Body of pancreas (tissue), 4 donors: ENCODE measurements around the gene USP6NL. TPM values are rescaled to one million over a fixed set of nuclear protein-coding genes. Genes with fewer than 3 reads are reported as not detected.
"Not testable (repeated sequence)": the region's sequence is repeated elsewhere in the genome, so short reads cannot be mapped to it uniquely, and the experiment has no call there.

ENCODE experiments used
- ATAC-seq: fragments of 150-250 bp; one replicate; pipeline ENCODE4 v1.9.1; 2016
- DNase-seq, 4 donors: peaks; one replicate each; pipeline ENCODE4 v3.0.0-alpha.2; 2019
- H3K27ac ChIP-seq, 4 donors: fragments of 200-600 bp; sonication (generic); 1 replicate in 3 of 4; 2 replicates in 1 of 4; pipeline versions ENCODE4 v1.5.1 to v1.6.1; 2016 to 2019; ENCODE audit warnings: mild to moderate bottlenecking in 1 of 4, mixed read lengths in 1 of 4, moderate library complexity in 1 of 4
- H3K27me3 ChIP-seq, 2 donors: fragments of 200-600 bp; sonication (generic); one replicate each; pipeline ENCODE4 v1.6.0; 2016; ENCODE audit warnings: mild to moderate bottlenecking in 1 of 2
- H3K36me3 ChIP-seq, 2 donors: fragments of 200-600 bp; sonication (generic); replicated peaks in 1 of 2; 2 replicates each; pipeline ENCODE4 v1.5.1; 2016; ENCODE audit warnings: low read depth in 2 of 2; ENCODE audit not compliant: insufficient read depth in 1 of 2
- H3K4me1 ChIP-seq: fragments of 200-600 bp; sonication (generic); one replicate; pipeline ENCODE4 v1.6.0; 2016
- H3K4me3 ChIP-seq, 2 donors: fragments of 200-600 bp; sonication (generic); 1 replicate in 1 of 2; 2 replicates in 1 of 2; pipeline ENCODE4 v1.5.1; 2016 to 2019
- H3K9me3 ChIP-seq, 3 donors: fragments of 200-600 bp; sonication (generic); 1 replicate in 2 of 3; 2 replicates in 1 of 3; pipeline ENCODE4 v1.5.1; 2016
- POLR2A ChIP-seq, 3 donors: fragments of 450-650 bp; IDR thresholded peaks; one replicate each; pipeline ENCODE4 v1.6.1; 2016; ENCODE audit warnings: antibody characterized with exemption in 3 of 3, mild to moderate bottlenecking in 2 of 3
- WGBS, 2 donors: methylation state at CpG; one replicate each; pipeline ENCODE4 v1.1.5; 2017; 5-methylcytosine and 5-hydroxymethylcytosine counted together
- intact Hi-C: fragments of 100-400 bp; cut with DNase I; formaldehyde crosslinking; loops from one replicate; pipeline ENCODE4 v1.15.1; 2023
- total RNA-seq, 2 donors: library from RNA; depleted of rRNA; stranded (reverse); fragments of >200 nt; gene quantifications; one replicate each; pipeline ENCODE4 v1.1.0, GENCODE V29; 2016
- TF ChIP-seq, protein P1 (sequence below), 7 experiments: fragments of 450-650 bp in 4 of 7; fragments of 200-600 bp in 3 of 7; sonication (generic) in 3 of 7; IDR thresholded peaks; one replicate each; pipeline ENCODE4 v1.5.1; 2016 to 2019; ENCODE audit warnings: antibody characterized with exemption in 7 of 7

The USP6NL gene
- total RNA-seq, 2 donors from 2014 or later, result 13.7 to 16.8 TPM

DNA sequence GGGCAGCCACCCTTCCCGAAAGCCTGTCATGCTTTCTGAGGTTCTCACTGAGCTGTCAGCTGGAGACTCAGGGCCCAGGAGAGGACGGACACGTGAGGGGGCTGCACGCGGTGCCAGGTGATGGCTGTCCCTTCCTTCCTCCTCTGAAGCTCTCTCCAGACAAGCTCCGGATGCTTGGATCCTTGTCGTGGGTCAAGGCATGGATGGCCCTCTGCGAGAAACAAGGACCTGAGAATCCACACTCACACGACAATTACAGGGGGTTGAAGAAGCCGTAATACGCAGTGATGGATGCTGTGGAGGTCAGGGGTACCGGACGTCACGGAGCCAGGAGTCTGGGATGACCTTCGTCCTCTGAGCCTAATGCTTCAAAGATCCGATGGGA lies 170.3 kb downstream of the USP6NL start:
- H3K4me3 ChIP-seq, result no peak overlapping the region
- intact Hi-C loops, result no loop called here
- DNase-seq (no peak), ATAC-seq (no peak)
- no peaks in the 10 kb centered on the region for H3K36me3 ChIP-seq
- H3K4me1 ChIP-seq, result no peaks in the 10 kb centered on the region
- 74 to 80% methylated on average over 16 of the region's 16 CpGs for whole genome bisulfite sequencing, 2 donors
- H3K9me3 ChIP-seq, result no peaks in the 10 kb centered on the region
- H3K27me3 ChIP-seq, result no peaks in the 10 kb centered on the region
- TF ChIP-seq, protein P1, sequence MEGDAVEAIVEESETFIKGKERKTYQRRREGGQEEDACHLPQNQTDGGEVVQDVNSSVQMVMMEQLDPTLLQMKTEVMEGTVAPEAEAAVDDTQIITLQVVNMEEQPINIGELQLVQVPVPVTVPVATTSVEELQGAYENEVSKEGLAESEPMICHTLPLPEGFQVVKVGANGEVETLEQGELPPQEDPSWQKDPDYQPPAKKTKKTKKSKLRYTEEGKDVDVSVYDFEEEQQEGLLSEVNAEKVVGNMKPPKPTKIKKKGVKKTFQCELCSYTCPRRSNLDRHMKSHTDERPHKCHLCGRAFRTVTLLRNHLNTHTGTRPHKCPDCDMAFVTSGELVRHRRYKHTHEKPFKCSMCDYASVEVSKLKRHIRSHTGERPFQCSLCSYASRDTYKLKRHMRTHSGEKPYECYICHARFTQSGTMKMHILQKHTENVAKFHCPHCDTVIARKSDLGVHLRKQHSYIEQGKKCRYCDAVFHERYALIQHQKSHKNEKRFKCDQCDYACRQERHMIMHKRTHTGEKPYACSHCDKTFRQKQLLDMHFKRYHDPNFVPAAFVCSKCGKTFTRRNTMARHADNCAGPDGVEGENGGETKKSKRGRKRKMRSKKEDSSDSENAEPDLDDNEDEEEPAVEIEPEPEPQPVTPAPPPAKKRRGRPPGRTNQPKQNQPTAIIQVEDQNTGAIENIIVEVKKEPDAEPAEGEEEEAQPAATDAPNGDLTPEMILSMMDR (IDR thresholded peaks at IDR 0.05), result no peak
- no peak for TF ChIP-seq POLR2A (IDR thresholded peaks at IDR 0.05)
- H3K27ac ChIP-seq, result no peak overlapping the region

DNA sequence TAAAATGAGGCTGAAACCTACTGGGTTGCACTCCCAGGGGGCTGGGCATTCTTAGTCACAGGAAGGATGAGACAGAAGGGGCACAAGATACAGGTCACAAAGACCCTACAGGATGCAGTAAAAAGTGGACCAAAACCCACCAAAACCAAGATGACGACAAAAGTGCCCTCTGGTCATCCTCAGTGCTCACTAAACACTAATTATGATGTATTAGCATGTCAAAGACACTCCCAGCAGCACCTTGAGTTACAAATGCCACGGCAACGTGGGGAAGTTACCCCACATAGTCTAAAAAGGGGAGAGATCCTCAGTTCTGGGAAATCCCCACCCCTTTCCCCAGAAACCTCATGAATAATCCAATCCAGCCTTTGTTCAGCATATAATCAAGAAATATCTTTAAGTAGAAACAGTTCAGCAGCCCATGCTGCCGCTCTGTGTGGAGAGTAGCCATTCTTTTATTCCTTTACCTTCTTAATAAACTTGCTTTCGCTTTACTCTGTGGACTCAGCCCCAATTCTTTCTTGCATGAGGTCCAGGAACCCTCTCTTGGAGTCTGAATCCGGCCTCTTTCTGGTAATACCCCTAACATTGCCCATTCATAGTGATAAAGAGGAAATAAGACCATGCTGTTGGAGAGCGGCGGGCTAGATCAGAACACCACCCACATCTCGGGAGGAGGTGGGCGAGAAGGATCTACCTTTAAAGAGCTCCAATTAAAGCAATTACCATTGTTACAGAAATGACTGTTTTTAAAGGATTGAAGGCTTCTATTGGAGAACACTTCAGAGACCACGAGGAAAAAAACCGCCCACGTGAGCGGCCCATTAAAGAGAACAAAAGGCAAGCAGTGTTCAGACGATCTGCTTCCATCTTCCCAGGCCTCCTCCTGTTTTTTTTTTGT lies 170.9 kb downstream of the USP6NL start:
- Histone ChIP-seq H3K4me1 (no peaks in the 10 kb centered on the region), H3K27ac (no peak overlapping the region), H3K4me3 (no peak overlapping the region), H3K36me3 (no peaks in the 10 kb centered on the region), H3K9me3 (no peaks in the 10 kb centered on the region), H3K27me3 (no peaks in the 10 kb centered on the region)
- no peak for DNase-seq
- WGBS, 2 donors, result 72 to 76% methylated on average over 15 of the region's 15 CpGs
- TF ChIP-seq, protein P1 (IDR thresholded peaks at IDR 0.05), result no peak
- TF ChIP-seq POLR2A (IDR thresholded peaks at IDR 0.05), result no peak
- no peak for ATAC-seq
- intact Hi-C loops, result no loop called here

DNA sequence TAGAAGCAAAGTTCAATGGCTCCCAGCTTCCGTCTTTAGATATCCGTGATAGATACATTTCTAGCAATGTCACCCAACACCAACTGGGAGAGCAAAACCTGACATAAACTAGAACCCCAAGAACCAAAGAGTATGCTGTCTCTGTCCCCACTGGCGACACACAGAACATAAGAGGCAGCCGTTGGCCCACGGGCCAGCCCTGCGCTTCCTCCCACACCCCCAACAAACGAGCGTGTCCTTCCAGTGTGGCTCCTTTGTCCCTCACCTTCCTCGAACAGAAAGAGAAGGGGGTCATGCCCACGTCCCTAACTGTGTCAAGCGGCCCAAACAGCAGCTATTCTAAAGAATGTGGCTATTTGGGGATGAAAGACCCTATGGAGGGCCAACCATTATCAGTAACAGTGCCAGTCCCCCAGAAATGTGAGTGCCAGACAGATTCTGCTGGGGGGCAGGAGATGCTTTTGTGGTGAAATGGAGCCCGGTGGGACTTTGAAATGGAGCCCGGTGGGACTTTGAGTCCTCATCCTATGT lies 171.9 kb downstream of the USP6NL start:
- TF ChIP-seq, protein P1 (IDR thresholded peaks at IDR 0.05), result no peak

DNA sequence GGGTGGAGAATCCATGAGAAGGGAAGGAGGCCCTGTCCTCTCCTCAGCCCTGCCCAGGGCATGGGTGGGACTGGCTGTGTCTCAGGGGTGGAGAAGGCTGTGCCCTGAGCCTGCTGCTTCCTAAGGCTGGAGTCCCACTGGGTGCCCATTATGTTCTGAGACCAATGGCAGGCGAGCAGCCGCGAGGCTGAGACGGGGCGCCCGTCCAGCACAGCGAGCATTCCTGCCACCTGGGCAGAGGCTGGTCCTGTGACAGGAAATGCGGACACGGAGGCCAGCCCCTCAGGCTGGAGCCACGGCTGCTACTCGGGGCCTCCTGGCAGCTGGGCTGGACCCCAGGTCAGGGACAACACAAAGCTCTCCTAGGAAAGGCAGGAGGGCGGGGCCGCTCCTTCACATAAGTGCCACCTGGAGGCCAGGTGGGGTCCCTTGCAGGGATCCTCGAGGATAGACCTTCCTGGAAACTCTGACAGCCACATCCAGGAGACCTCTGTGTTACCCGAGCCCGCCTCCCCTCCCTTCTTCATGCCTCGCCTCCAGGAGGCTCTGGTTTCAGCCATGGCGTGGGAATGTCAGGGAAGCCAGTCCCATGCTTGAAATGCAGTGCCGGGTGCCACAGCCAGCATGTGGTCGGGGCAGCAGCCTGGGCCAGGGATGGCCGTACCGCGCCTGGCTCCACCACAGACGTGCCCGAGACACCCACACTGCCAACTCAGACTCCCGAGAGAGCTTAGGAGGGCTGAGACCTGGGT lies 173.9 kb downstream of the USP6NL start:
- Histone ChIP-seq H3K36me3 (no peaks in the 10 kb centered on the region), H3K4me3 (no peak overlapping the region), H3K27me3 (no peaks in the 10 kb centered on the region), H3K9me3 (no peaks in the 10 kb centered on the region), H3K27ac (no peak overlapping the region), H3K4me1 (no peaks in the 10 kb centered on the region)
- WGBS, 2 donors, result 60 to 72% methylated on average over 4 to 19 of the region's 26 CpGs
- TF ChIP-seq, protein P1 (IDR thresholded peaks at IDR 0.05), result no peak
- ATAC-seq, result no peak
- intact Hi-C loops, result no loop called here
- DNase-seq, result no peak

More for the DNA sequence above, 171.9 kb downstream of the USP6NL start:
- ATAC-seq, result no peak
- H3K4me3 ChIP-seq, result no peak overlapping the region
- H3K9me3 ChIP-seq, result no peaks in the 10 kb centered on the region
- H3K4me1 ChIP-seq, result no peaks in the 10 kb centered on the region
- 69 to 85% methylated on average over 13 of the region's 13 CpGs for WGBS, 2 donors
- intact Hi-C loops, result no loop called here
- DNase-seq, result no peak
- H3K27ac ChIP-seq, result no peak overlapping the region
- H3K27me3 ChIP-seq, result no peaks in the 10 kb centered on the region
- H3K36me3 ChIP-seq, result no peaks in the 10 kb centered on the region

DNA sequence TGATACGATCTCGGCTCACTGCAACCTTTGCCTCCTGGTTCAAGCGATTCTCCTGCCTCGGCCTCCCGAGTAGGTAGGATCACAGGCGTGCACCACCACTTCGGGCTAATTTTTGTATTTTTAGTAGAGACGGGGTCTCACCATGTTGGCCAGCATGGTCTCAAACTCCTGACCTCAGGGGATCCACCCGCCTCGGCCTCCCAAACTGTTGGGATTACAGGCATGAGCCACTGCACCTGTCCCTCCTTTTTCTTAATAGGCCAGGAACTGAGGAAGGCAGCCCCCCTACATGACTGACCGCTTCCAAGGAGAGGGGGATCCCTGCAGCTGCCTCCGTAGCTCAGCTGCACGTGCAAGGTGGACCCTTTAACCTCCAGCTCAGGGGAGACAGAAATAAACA lies 175.0 kb downstream of the USP6NL start:
- H3K4me1 ChIP-seq, H3K27ac ChIP-seq, DNase-seq, ATAC-seq, H3K4me3 ChIP-seq, intact Hi-C loops, H3K9me3 ChIP-seq, H3K36me3 ChIP-seq, H3K27me3 ChIP-seq: not testable (repeated sequence)
- 86 to 88% methylated on average over 13 of the region's 13 CpGs for WGBS, 2 donors
